ENCODE data around the gene ZNF581.

GRCh38 chr19:55614711-55615542, 28.5 kb upstream of the ZNF581 start:
- TF ChIP-seq CTCF (IDR thresholded peaks at IDR 0.05; ENCODE audit: insufficient read depth, low read length) = no peak
- no peak for TF ChIP-seq REST (IDR thresholded peaks at IDR 0.05; ENCODE audit: insufficient replicate concordance, low read depth)
- no peak for TF ChIP-seq GABPA (IDR thresholded peaks at IDR 0.05; ENCODE audit: low read depth)
